ENCODE measurements around the gene OR1D5.
A peak's percentile ranks its signal among the peaks of the same experiment; 100 is the strongest.
"Not testable (repeated sequence)": the region's sequence is repeated elsewhere in the genome, so short reads cannot be mapped to it uniquely, and the experiment has no call there.

The OR1D5 gene

GRCh38 chr17:3063507-3063906 is at the start of gene OR1D5:
OR1D5 (minus strand) TSS chr17:3063607; CDS start chr17:3063607, 0 bp downstream.
- not testable (repeated sequence) for DNase-seq (ENCODE audit: low read depth in 2 of 2)

DNA sequence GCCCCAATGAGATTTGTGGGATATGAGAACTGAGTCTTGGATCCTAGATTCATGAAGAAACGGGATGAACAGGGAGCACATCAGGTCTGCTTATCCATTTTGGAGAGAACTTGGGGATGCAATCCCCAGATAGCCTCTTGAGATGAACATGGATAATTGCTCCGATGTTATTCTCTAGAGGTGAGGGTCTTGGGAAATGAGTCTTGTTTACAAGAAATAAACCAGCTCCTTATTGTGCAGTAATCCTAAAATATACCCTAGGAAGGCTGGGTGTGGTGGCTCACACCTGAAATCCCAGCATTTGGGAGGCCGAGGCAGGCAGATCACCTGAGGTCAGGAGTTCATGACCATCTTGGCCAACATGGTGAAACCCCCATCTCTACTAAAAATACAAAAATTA is 40.9 kb upstream of the OR1D5 start, which contains the start of gene OR1D2:
Gene OR1D2 (minus strand): TSS at position 101 of the 400 bp plus-strand sequence. CDS start 11,426 bp downstream, outside the sequence.
- no peak for DNase-seq (ENCODE audit: low read depth in 2 of 2)
- TF ChIP-seq CTCF (IDR thresholded peaks at IDR 0.05; ENCODE audit: low read depth, low read length) = no peak
- H3K4me3 ChIP-seq (replicated peaks in 1 of 2; ENCODE audit: low read depth in 2 of 2, low read length in 2 of 2) = no peak within 1 kb of the TSS

More at GRCh38 chr17:3063507-3063906, at the start of gene OR1D5:
- H3K4me3 ChIP-seq (replicated peaks in 1 of 2; ENCODE audit: low read depth in 2 of 2, low read length in 2 of 2) = not testable (repeated sequence)

GRCh38 chr17:3073850-3074249 is 10.4 kb upstream of the OR1D5 start:
- H3K4me3 ChIP-seq (replicated peaks in 1 of 2; ENCODE audit: low read depth in 2 of 2, low read length in 2 of 2); DNase-seq (ENCODE audit: low read depth in 2 of 2): not testable (repeated sequence)

GRCh38 chr17:3065192-3065591 is 1.8 kb upstream of the OR1D5 start:
- peak; percentile 28 to 42 for DNase-seq (ENCODE audit: low read depth in 2 of 2)
- not testable (repeated sequence) for H3K4me3 ChIP-seq (replicated peaks in 1 of 2; ENCODE audit: low read depth in 2 of 2, low read length in 2 of 2)

DNA sequence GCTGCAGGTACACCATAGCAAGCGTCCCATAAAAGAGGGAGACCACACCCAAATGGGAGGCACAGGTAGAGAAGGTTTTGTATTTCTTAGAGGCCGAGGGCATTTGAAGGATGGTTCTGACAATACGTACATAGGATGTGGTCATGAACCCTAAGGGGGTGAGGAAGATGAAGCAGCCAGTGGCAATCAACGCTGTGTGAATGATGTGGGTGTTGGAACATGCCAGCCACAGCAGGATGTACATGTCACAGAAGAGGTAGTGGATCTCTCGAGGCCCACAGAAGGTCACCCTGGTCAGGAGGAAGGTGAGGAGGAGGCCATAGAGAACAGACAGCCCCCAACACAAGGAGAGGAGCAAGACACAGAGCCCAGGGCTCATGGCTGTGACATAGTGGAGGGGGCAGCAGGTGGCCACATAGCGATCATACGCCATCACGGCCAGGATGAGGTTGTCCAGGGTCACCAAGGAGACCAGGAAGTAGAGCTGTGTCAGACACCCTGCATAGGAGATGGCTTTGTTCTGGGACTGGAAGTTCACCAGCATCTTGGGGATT is 506 bp downstream of the OR1D5 start:
- not testable (repeated sequence) for H3K4me3 ChIP-seq (replicated peaks in 1 of 2; ENCODE audit: low read depth in 2 of 2, low read length in 2 of 2)

GRCh38 chr17:3054868-3055267 is 8.5 kb downstream of the OR1D5 start:
- DNase-seq (ENCODE audit: low read depth in 2 of 2); H3K4me3 ChIP-seq (replicated peaks in 1 of 2; ENCODE audit: low read depth in 2 of 2, low read length in 2 of 2): not testable (repeated sequence)

More for the DNA sequence above, 506 bp downstream of the OR1D5 start:
- DNase-seq (ENCODE audit: low read depth in 2 of 2) = not testable (repeated sequence)

DNA sequence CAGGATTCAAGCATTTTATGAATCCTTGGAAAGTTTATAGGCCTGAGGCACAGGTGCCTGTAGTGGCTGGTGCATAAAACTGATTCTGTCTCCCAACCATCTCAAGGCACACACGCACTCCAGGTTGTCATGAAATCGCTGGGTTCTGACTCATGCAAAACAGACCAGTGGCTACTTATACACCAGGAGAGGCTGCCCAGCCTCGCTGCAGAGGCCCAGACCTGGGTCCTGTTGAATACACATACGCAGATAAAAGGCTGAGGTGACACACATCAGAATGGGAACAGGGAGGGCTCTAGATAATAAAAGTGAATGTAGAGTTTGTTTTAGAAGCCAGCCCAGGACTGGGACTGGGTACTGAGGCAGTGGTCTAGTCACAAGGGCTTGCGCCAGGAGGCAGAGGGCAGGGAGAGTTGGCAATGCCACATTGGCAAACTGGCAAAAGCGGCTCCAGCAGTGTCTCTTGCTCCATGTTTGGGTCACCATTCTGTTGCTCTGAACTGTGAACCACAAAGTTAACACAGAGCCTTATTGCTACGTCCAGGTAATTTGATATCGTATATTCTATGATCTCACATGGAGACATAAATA is 13.6 kb downstream of the OR1D5 start:
- no peak for TF ChIP-seq CTCF (IDR thresholded peaks at IDR 0.05; ENCODE audit: low read depth, low read length)
- H3K4me3 ChIP-seq (replicated peaks in 1 of 2; ENCODE audit: low read depth in 2 of 2, low read length in 2 of 2) = peak overlapping the region in 1 of 2 donors; percentile 65
- DNase-seq (ENCODE audit: low read depth in 2 of 2) = peak in 1 of 2 donors; percentile 21

DNA sequence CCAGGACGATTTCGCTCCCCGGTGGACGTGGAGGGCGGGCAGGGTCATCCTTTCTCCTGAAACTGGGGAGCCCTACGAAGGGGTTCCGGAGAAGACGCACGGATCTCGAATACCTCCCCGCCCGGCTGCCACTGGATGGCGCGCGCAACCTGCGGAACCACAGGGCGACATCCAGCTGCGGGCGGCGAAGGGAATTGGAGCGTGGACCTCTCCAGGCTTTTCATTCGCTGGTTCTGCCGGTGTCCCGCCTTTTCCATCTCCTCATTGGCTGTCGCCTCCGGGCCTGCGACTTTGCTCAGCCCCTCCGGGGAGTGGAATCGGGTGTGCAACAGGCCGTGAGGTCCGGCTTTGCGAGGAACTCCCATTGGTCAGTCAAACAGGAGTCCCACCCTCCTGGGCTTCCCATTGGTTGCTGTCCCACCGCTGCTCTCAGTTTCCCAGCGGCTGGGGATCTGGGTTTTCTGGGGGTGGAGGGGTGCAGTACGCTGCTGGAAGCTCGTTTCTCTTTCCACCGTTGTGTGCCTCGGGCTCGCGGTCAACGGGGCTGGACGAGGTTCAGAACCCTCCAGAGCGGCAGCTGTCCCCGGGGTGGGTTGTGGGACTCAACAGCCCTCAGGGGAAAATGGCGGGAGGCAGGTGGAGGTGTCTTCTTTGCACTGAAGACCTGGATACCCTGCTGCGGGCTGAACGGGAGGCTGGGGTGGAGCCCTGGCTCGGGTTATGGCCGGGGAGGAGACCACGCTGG is 14.5 kb downstream of the OR1D5 start:
- peak; percentile 98 for DNase-seq (ENCODE audit: low read depth in 2 of 2)
- peak; percentile 65 for TF ChIP-seq CTCF (IDR thresholded peaks at IDR 0.05; ENCODE audit: low read depth, low read length)
- peak overlapping the region; percentile 65 to 79 for H3K4me3 ChIP-seq (replicated peaks in 1 of 2; ENCODE audit: low read depth in 2 of 2, low read length in 2 of 2)

- DNase-seq (ENCODE audit: low read depth in 2 of 2) = no peak
- H3K4me3 ChIP-seq (replicated peaks in 1 of 2; ENCODE audit: low read depth in 2 of 2, low read length in 2 of 2) = no peak overlapping the region
- TF ChIP-seq CTCF (IDR thresholded peaks at IDR 0.05; ENCODE audit: low read depth, low read length) = no peak
Observed at GRCh38 chr17:3046753-3047152, 16.7 kb downstream of the OR1D5 start.

Measured in cardiac fibroblast (primary cell).